ENCODE results near the gene PLXNA2. TPM values are rescaled to one million over a fixed set of nuclear protein-coding genes. Genes with fewer than 3 reads are reported as not detected.

The PLXNA2 gene
- total and polyA plus RNA-seq, 2 of the 13 experiments (the other 11 are each of a cell fraction or from before 2014, with no cell fraction given) = 1.1 to 2.1 TPM

DNA sequence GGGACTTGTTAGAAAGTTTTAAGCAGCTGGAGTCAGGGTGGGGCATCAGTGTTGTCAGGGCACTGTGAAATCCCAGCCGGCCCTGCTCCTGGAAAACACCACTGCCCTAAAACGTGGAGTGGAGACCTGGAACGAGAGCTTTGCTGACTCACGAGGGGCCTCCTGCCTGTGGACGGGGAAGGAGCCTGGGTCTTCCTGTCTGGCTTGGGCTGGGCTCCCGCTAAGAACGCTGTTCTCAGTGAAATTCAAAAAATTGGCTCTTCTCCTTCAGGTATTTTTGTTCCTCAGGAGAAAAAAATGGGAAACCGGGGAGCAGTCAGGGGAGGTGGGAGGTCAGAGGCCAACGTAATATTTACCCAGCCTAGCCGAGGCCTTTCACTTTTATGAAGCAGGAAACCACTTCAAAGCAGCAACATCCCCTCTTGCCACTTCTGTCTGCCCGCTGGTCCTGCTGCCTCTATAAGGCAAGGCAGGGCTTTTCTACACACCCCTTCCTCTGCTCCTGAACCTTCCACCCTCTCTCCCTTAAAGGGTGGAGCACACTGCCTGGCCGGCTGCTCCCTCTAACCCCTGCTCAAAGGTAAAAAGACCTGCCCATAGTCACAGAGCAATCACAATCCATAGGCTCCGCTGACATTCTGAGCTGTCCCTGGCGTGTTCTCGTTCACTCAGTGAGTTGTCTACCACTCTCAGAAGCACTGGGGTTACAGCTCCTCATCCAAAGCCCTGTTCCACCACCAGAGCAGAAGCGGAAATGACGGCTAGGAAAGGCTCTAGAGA is 8.0 kb downstream of the PLXNA2 start (continued):
- TF ChIP-seq UBTF (CRISPR knock-in tag; IDR thresholded peaks at IDR 0.05) = no peak
- TF ChIP-seq EHMT2 (IDR thresholded peaks at IDR 0.05; ENCODE audit: borderline replicate concordance, low read depth, low read length) = no peak
- no peak for TF ChIP-seq POLR2AphosphoS2 (IDR thresholded peaks at IDR 0.05; ENCODE audit: low read depth, low read length)
- TF ChIP-seq ETS1 (CRISPR knock-in tag; IDR thresholded peaks at IDR 0.05) = no peak
- no peak for TF ChIP-seq GZF1 (CRISPR knock-in tag; IDR thresholded peaks at IDR 0.05)
- TF ChIP-seq SMC3 (IDR thresholded peaks at IDR 0.05; ENCODE audit: low read length) = no peak
- no peak for TF ChIP-seq PCBP2 (optimal IDR thresholded peaks at IDR 0.05; ENCODE audit: low read depth, low read length, poor library complexity, severe bottlenecking)
- no peak for TF ChIP-seq NCOA1 (CRISPR knock-in tag; IDR thresholded peaks at IDR 0.05)
- TF ChIP-seq ZNF775 (CRISPR knock-in tag; IDR thresholded peaks at IDR 0.05; ENCODE audit: borderline replicate concordance) = no peak
- TF ChIP-seq RFXAP (CRISPR knock-in tag; IDR thresholded peaks at IDR 0.05; ENCODE audit: borderline replicate concordance) = no peak
- TF ChIP-seq, protein P1, sequence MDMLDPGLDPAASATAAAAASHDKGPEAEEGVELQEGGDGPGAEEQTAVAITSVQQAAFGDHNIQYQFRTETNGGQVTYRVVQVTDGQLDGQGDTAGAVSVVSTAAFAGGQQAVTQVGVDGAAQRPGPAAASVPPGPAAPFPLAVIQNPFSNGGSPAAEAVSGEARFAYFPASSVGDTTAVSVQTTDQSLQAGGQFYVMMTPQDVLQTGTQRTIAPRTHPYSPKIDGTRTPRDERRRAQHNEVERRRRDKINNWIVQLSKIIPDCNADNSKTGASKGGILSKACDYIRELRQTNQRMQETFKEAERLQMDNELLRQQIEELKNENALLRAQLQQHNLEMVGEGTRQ (IDR thresholded peaks at IDR 0.05; ENCODE audit: low read depth, low read length) = no peak
- TF ChIP-seq, protein P1 (CRISPR knock-in tag; IDR thresholded peaks at IDR 0.05; ENCODE audit: borderline replicate concordance) = no peak
- TF ChIP-seq CSRNP1 (CRISPR knock-in tag; IDR thresholded peaks at IDR 0.05) = no peak
- TF ChIP-seq DDIT3 (CRISPR knock-in tag; IDR thresholded peaks at IDR 0.05) = no peak
- peak; percentile 19; the same call in 1 of the 2 replicates for TF ChIP-seq SIX1 (CRISPR knock-in tag; IDR thresholded peaks at IDR 0.05; ENCODE audit: borderline replicate concordance)
- no peak for TF ChIP-seq MAZ (IDR thresholded peaks at IDR 0.05; ENCODE audit: borderline replicate concordance, low read depth, low read length)
- TF ChIP-seq MAZ (CRISPR knock-in tag; IDR thresholded peaks at IDR 0.05; ENCODE audit: low read depth) = no peak
- TF ChIP-seq ZBTB7A (CRISPR knock-in tag; IDR thresholded peaks at IDR 0.05) = no peak
- TF ChIP-seq ZBTB38 (CRISPR knock-in tag; IDR thresholded peaks at IDR 0.05) = no peak
- TF ChIP-seq ZNF552 (CRISPR knock-in tag; IDR thresholded peaks at IDR 0.05; ENCODE audit: borderline replicate concordance) = no peak
- no peak for TF ChIP-seq ZNF30 (CRISPR knock-in tag; IDR thresholded peaks at IDR 0.05)
- no peak for TF ChIP-seq ATAD3A (CRISPR knock-in tag; IDR thresholded peaks at IDR 0.05)

All from HepG2 (cell line).